Smooth muscle cell (in vitro differentiated cells): Measurements from ENCODE around the gene HOXB3. TPM values are rescaled to one million over a fixed set of nuclear protein-coding genes. Genes with fewer than 3 reads are reported as not detected.

ENCODE experiments used
- DNase-seq: peaks from one replicate; lab custom pipeline; 2025; ENCODE audit not compliant: unreplicated experiment; lab: John Stamatoyannopoulos, UW
- H2AFZ ChIP-seq: fragments of 200-600 bp; sonication (generic); 2 replicates; pipeline ENCODE4 v1.6.0; 2016; ENCODE audit warnings: antibody characterized with exemption, low read depth, mild to moderate bottlenecking
- H3F3A ChIP-seq: fragments of 200-600 bp; sonication (generic); 2 replicates; pipeline ENCODE4 v1.6.0; 2017; ENCODE audit warnings: antibody characterized with exemption, low read depth
- H3K27ac ChIP-seq: fragments of 200-600 bp; sonication (generic); 2 replicates; pipeline ENCODE4 v1.5.1; 2016; ENCODE audit warnings: low read depth, mild to moderate bottlenecking
- H3K27me3 ChIP-seq: fragments of 200-600 bp; sonication (generic); 2 replicates; pipeline ENCODE4 v1.6.1; 2016; ENCODE audit warnings: low read depth, mild to moderate bottlenecking
- H3K36me3 ChIP-seq: fragments of 200-600 bp; sonication (generic); 2 replicates; pipeline ENCODE4 v1.5.1; 2016; ENCODE audit warnings: low read depth
- H3K4me1 ChIP-seq: fragments of 200-600 bp; sonication (generic); 2 replicates; pipeline ENCODE4 v1.5.1; 2016; ENCODE audit warnings: low read depth
- H3K4me2 ChIP-seq: fragments of 200-600 bp; sonication (generic); 2 replicates; pipeline ENCODE4 v1.6.0; 2016; ENCODE audit warnings: mild to moderate bottlenecking
- H3K4me3 ChIP-seq: fragments of 200-600 bp; sonication (generic); 2 replicates; pipeline ENCODE4 v1.5.1; 2016; ENCODE audit warnings: mild to moderate bottlenecking
- H3K79me2 ChIP-seq: fragments of 200-600 bp; sonication (generic); 2 replicates; pipeline ENCODE4 v1.6.0; 2016; ENCODE audit warnings: low read depth, mild to moderate bottlenecking
- H3K9ac ChIP-seq: fragments of 200-600 bp; sonication (generic); 2 replicates; pipeline ENCODE4 v1.6.0; 2016; ENCODE audit warnings: low read depth
- H3K9me3 ChIP-seq: fragments of 200-600 bp; sonication (generic); replicated peaks from 2 replicates; pipeline ENCODE4 v1.5.1; 2016; ENCODE audit warnings: low read depth
- H4K20me1 ChIP-seq: fragments of 200-600 bp; sonication (generic); 2 replicates; pipeline ENCODE4 v1.6.0; 2016; ENCODE audit warnings: low read depth
- WGBS: methylation state at CpG from one replicate; pipeline ENCODE4 v1.1.7; 2016; ENCODE audit warnings: low lambda C conversion rate; 5-methylcytosine and 5-hydroxymethylcytosine counted together
- polyA plus RNA-seq: library from polyadenylated mRNA; unstranded; fragments of >200 nt; fragmentation: Nextera tagmentation; extraction: Ambion mirVana; gene quantifications from 2 replicates; pipeline ENCODE4 v1.2.1, GENCODE V29; 2016
- total RNA-seq: library from RNA; depleted of rRNA; stranded (reverse); fragments of >200 nt; gene quantifications from 2 replicates; pipeline ENCODE4 v1.2.3, GENCODE V29; 2014
- TF ChIP-seq, protein P1 (sequence below): fragments of 200-600 bp; sonication (generic); IDR thresholded peaks from 2 replicates; pipeline ENCODE4 v1.5.1; 2017; ENCODE audit warnings: borderline replicate concordance, mild to moderate bottlenecking, antibody characterized with exemption; ENCODE audit not compliant: insufficient read depth, poor library complexity, severe bottlenecking

HOXB3 gene
- total and polyA plus RNA-seq, 2 experiments from 2014 or later, result 2.8 to 5.1 TPM

DNA sequence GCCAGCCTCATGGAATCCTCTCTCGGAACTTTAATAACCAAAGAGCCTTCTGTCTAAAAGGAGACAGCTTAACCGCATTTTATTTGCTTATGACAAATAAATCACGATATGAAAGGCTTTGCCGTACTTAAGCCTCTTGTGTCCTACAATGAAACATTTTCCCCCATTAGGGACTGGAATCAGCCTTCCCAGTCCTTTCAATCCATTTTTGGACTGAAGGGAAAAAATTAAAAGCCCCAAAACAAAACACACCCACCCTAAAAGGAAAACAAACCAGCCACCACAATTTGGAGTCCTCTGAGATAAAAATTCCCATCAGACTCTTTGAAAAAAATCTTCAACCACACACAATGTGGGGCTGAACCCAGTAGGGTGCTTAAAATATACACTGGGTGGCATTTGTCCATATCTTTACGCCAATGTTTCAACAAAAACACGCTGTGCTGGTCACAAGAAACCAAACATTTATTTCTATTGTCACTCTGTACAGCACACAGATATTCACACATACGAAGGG, 14.9 kb downstream of the HOXB3 start:
- peaks cover 97% of the 10 kb centered on the region for H4K20me1 ChIP-seq
- DNase-seq, result no peak
- H2AFZ ChIP-seq, result no peak overlapping the region
- H3K79me2 ChIP-seq, result peaks cover 46% of the 10 kb centered on the region
- H3F3A ChIP-seq, result no peaks in the 10 kb centered on the region
- H3K4me2 ChIP-seq, result peak overlapping the region; percentile 36
- H3K27me3 ChIP-seq, result peaks cover 88% of the 10 kb centered on the region
- no peaks in the 10 kb centered on the region for H3K9me3 ChIP-seq
- no peak overlapping the region for H3K4me3 ChIP-seq
- no peak overlapping the region for H3K9ac ChIP-seq
- H3K4me1 ChIP-seq, result peaks cover 11% of the 10 kb centered on the region
- no peaks in the 10 kb centered on the region for H3K36me3 ChIP-seq
- H3K27ac ChIP-seq, result peak overlapping the region; percentile 1
- WGBS, result 61% methylated on average over 7 of the region's 7 CpGs
- TF ChIP-seq, protein P1, sequence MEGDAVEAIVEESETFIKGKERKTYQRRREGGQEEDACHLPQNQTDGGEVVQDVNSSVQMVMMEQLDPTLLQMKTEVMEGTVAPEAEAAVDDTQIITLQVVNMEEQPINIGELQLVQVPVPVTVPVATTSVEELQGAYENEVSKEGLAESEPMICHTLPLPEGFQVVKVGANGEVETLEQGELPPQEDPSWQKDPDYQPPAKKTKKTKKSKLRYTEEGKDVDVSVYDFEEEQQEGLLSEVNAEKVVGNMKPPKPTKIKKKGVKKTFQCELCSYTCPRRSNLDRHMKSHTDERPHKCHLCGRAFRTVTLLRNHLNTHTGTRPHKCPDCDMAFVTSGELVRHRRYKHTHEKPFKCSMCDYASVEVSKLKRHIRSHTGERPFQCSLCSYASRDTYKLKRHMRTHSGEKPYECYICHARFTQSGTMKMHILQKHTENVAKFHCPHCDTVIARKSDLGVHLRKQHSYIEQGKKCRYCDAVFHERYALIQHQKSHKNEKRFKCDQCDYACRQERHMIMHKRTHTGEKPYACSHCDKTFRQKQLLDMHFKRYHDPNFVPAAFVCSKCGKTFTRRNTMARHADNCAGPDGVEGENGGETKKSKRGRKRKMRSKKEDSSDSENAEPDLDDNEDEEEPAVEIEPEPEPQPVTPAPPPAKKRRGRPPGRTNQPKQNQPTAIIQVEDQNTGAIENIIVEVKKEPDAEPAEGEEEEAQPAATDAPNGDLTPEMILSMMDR, result no peak

DNA sequence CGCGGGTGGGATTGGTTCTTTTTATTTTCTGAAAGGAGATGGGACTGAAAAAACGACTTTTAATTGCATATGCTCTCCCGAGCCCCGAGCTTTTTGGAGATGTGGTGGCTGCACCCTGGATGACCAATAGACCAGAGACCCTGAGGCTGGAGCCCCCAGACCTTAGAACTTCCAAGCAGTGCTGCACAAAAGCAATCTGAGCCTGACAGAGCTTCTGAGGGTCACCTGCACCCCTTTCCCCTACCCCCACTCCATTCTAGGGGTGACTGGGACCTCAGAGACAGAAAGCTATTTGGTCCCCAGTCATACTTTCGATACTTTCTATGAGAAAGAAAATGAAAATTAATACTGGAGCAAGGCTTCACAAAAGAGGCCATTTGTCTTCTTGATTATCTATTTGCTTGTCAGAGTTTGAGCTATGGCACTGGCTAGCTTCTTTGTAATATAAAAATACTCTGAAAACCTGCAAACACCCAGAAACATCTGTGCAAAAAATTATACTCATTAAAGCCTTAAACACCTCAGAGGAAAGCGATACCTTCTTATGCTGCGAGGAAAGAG, 15.5 kb downstream of the HOXB3 start:
- no peak overlapping the region for H3K4me3 ChIP-seq
- H3K4me1 ChIP-seq, result peaks cover 11% of the 10 kb centered on the region
- peaks cover 88% of the 10 kb centered on the region for H3K27me3 ChIP-seq
- peaks cover 97% of the 10 kb centered on the region for H4K20me1 ChIP-seq
- WGBS, result 51% methylated on average over 8 of the region's 8 CpGs
- H2AFZ ChIP-seq, result no peak overlapping the region
- H3K9ac ChIP-seq, result no peak overlapping the region
- H3K9me3 ChIP-seq, result no peaks in the 10 kb centered on the region
- TF ChIP-seq, protein P1, result no peak
- peak overlapping the region; percentile 1 for H3K27ac ChIP-seq
- no peaks in the 10 kb centered on the region for H3F3A ChIP-seq
- DNase-seq, result no peak
- peaks cover 48% of the 10 kb centered on the region for H3K79me2 ChIP-seq
- H3K36me3 ChIP-seq, result no peaks in the 10 kb centered on the region
- H3K4me2 ChIP-seq, result peak overlapping the region; percentile 36

DNA sequence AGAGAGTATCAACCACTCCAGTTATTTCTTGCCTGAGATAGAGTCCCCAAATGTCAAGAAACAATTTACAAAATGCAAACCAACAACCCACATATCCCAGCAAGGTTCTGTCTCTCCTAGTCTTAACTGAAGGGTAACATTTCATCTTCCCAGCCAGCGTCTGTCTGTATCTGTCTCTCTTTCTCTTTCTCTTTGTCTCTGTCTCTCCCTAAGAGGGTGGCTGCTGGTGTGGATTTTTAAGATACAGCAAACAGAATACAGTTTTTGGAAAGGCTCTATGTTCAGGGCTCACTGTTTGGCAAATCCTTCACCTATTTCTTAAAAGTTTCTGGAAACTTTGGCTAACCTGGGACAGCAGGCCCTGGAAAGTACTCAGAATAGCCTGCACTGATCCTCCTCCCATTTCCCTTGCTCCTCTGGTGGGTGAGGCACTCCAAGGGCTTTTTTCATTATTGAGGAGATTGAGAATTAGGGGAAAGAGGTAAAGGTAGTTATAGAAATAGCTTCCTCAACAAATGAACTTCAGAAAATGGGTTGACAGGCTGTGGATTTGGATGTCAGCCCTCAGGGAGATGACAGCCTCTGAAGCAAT, 18.1 kb downstream of the HOXB3 start:
- peak overlapping the region; percentile 64 for H3K4me2 ChIP-seq
- H3K4me1 ChIP-seq, result peaks cover 4% of the 10 kb centered on the region
- H3K9ac ChIP-seq, result no peak overlapping the region
- peaks cover 98% of the 10 kb centered on the region for H3K27me3 ChIP-seq
- H4K20me1 ChIP-seq, result peaks cover 100% of the 10 kb centered on the region
- H3F3A ChIP-seq, result no peaks in the 10 kb centered on the region
- H2AFZ ChIP-seq, result no peak overlapping the region
- no peak for DNase-seq
- H3K79me2 ChIP-seq, result peaks cover 56% of the 10 kb centered on the region
- H3K4me3 ChIP-seq, result no peak overlapping the region
- TF ChIP-seq, protein P1, result no peak
- H3K27ac ChIP-seq, result peak overlapping the region; percentile 64
- H3K36me3 ChIP-seq, result no peaks in the 10 kb centered on the region
- no peaks in the 10 kb centered on the region for H3K9me3 ChIP-seq
- WGBS, result 89% methylated on average over 1 of the region's 1 CpG
